ENCODE measurements around the gene PHOSPHO2. TPM values are rescaled to one million over a fixed set of nuclear protein-coding genes. Genes with fewer than 3 reads are reported as not detected.
A peak's percentile ranks its signal among the peaks of the same experiment; 100 is the strongest.

Gene PHOSPHO2
- total RNA-seq, 6 experiments from 2014 or later, result 1.8 to 5.6 (median 2.8) TPM

GRCh38 chr2:169736902-169737301 lies 42.6 kb downstream of the PHOSPHO2 start:
- no peak overlapping the region for H3K4me3 ChIP-seq

GRCh38 chr2:169738566-169739229 lies 44.4 kb downstream of the PHOSPHO2 start:
- ATAC-seq, result no peak
- TF ChIP-seq, protein P1, sequence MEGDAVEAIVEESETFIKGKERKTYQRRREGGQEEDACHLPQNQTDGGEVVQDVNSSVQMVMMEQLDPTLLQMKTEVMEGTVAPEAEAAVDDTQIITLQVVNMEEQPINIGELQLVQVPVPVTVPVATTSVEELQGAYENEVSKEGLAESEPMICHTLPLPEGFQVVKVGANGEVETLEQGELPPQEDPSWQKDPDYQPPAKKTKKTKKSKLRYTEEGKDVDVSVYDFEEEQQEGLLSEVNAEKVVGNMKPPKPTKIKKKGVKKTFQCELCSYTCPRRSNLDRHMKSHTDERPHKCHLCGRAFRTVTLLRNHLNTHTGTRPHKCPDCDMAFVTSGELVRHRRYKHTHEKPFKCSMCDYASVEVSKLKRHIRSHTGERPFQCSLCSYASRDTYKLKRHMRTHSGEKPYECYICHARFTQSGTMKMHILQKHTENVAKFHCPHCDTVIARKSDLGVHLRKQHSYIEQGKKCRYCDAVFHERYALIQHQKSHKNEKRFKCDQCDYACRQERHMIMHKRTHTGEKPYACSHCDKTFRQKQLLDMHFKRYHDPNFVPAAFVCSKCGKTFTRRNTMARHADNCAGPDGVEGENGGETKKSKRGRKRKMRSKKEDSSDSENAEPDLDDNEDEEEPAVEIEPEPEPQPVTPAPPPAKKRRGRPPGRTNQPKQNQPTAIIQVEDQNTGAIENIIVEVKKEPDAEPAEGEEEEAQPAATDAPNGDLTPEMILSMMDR (IDR thresholded peaks at IDR 0.05), result no peak
- no peak for TF ChIP-seq POLR2A (IDR thresholded peaks at IDR 0.05)
- WGBS (ENCODE audit: insufficient coverage, low coverage, low lambda C conversion rate, missing lambda C conversion rate), result 58% methylated on average over 4 of the region's 5 CpGs

More at GRCh38 chr2:169736902-169737301, 42.6 kb downstream of the PHOSPHO2 start:
- Histone ChIP-seq H3K27ac (no peak overlapping the region), H3K9me3 (no peaks in the 10 kb centered on the region), H3K36me3 (no peaks in the 10 kb centered on the region), H3K4me1 (peaks cover 0 to 5% (median 2%) of the 10 kb centered on the region in 4 donors), H3K27me3 (no peaks in the 10 kb centered on the region)
- intact Hi-C loops (cut with DNase I), result no loop called here
- DNase-seq, result no peak
- ATAC-seq, result peak in 2 of 4 donors; percentile 25 to 50
- no peak for TF ChIP-seq POLR2A (IDR thresholded peaks at IDR 0.05)
- TF ChIP-seq, protein P1 (IDR thresholded peaks at IDR 0.05), result no peak
- 77% methylated on average over 5 of the region's 5 CpGs for WGBS (ENCODE audit: insufficient coverage, low coverage, low lambda C conversion rate, missing lambda C conversion rate)

DNA sequence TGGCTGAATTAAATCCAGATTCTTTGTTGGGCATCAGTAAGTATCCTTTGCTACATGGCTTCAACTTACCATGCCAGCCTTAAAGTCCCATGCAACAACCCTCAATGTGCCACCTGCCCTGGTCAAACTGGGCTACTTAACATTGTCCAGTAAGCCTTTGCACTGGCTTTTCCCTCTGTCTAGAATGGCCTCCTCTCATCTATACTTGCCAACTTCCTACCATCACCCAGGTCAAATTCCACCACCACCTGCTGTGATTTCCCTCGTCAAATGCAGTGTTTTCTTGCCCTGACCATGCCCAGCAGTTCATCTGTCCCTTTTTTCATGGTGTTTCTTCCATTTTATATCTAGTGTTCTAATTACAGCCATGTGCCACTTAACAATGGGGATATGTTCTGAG lies 45.1 kb downstream of the PHOSPHO2 start:
- H3K4me1 ChIP-seq, result peaks cover 0 to 5% (median 2%) of the 10 kb centered on the region in 4 donors
- ATAC-seq (peak; percentile 49 to 75 (median 57)), DNase-seq (no peak)
- H3K36me3 ChIP-seq, result no peaks in the 10 kb centered on the region
- no peaks in the 10 kb centered on the region for H3K27me3 ChIP-seq
- H3K4me3 ChIP-seq, result no peak overlapping the region
- intact Hi-C loops (cut with DNase I), result no loop called here
- TF ChIP-seq, protein P1 (IDR thresholded peaks at IDR 0.05), result no peak
- TF ChIP-seq POLR2A (IDR thresholded peaks at IDR 0.05), result no peak
- 21% methylated on average over 1 of the region's 1 CpG for WGBS (ENCODE audit: insufficient coverage, low coverage, low lambda C conversion rate, missing lambda C conversion rate)
- H3K9me3 ChIP-seq, result no peaks in the 10 kb centered on the region
- no peak overlapping the region for H3K27ac ChIP-seq

More at GRCh38 chr2:169738566-169739229, 44.4 kb downstream of the PHOSPHO2 start:
- intact Hi-C loops (cut with DNase I), result no loop called here
- H3K27me3 ChIP-seq, result no peaks in the 10 kb centered on the region
- no peak overlapping the region for H3K27ac ChIP-seq
- H3K4me1 ChIP-seq, result peaks cover 0 to 5% (median 2%) of the 10 kb centered on the region in 4 donors
- H3K4me3 ChIP-seq, result no peak overlapping the region
- DNase-seq, result no peak
- H3K36me3 ChIP-seq, result no peaks in the 10 kb centered on the region
- H3K9me3 ChIP-seq, result no peaks in the 10 kb centered on the region

GRCh38 chr2:169743549-169743948 lies 49.3 kb downstream of the PHOSPHO2 start:
- ATAC-seq, result no peak
- 88% methylated on average over 3 of the region's 4 CpGs for WGBS (ENCODE audit: insufficient coverage, low coverage, low lambda C conversion rate, missing lambda C conversion rate)

More at GRCh38 chr2:169743549-169743948, 49.3 kb downstream of the PHOSPHO2 start:
- Histone ChIP-seq H3K27me3 (no peaks in the 10 kb centered on the region), H3K9me3 (no peaks in the 10 kb centered on the region), H3K36me3 (no peaks in the 10 kb centered on the region), H3K4me3 (no peak overlapping the region), H3K4me1 (peaks cover 0 to 5% (median 2%) of the 10 kb centered on the region in 4 donors), H3K27ac (no peak overlapping the region)
- intact Hi-C loops (cut with DNase I), result no loop called here
- no peak for DNase-seq
- TF ChIP-seq, protein P1 (IDR thresholded peaks at IDR 0.05), result no peak
- TF ChIP-seq POLR2A (IDR thresholded peaks at IDR 0.05), result no peak

All from right lobe of liver (tissue), 6 donors.